ENCODE measurements around the gene LUC7L3. TPM values are rescaled to one million over a fixed set of nuclear protein-coding genes. Genes with fewer than 3 reads are reported as not detected.
"Not testable (repeated sequence)": the region's sequence is repeated elsewhere in the genome, so short reads cannot be mapped to it uniquely, and the experiment has no call there.

Gene LUC7L3
- total RNA-seq, 2 donors from 2014 or later = 129 to 155 TPM

GRCh38 chr17:50708050-50709000 lies 11.1 kb upstream of the LUC7L3 start:
- H3K36me3 Mint-ChIP-seq (ENCODE audit: low read depth) = peaks cover 2% of the 10 kb centered on the region
- DNase-seq (no peak), ATAC-seq (peak; percentile 6)
- peak overlapping the region; percentile 98 for H3K27ac Mint-ChIP-seq
- H3K9me3 ChIP-seq (ENCODE audit: control insufficient read depth, low read length, poor library complexity, severe bottlenecking) = no peaks in the 10 kb centered on the region
- H3K4me1 Mint-ChIP-seq = peaks cover 31% of the 10 kb centered on the region
- H3K4me3 Mint-ChIP-seq = peak overlapping the region; percentile 94
- no peaks in the 10 kb centered on the region for H3K27me3 Mint-ChIP-seq

DNA sequence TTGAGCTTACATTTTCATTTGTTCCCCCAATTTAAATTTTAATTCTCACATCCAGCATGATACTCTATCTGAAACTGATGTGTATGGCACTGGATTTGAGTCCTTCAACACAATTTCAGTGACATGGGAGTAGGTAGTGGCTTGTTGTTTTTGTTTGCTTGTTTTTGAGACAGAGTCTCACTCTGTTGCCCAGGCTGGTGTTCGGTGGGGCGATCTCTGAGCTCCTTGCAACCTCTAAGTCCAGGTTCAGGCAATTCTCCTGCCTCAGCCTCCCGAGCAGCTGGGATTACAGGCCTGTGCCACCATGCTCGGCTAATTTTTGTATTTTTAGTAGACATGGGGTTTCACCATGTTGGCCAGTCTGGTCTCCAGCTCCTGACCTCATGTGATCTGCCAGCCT lies 10.3 kb upstream of the LUC7L3 start:
- not testable (repeated sequence) for H3K27me3 Mint-ChIP-seq; H3K9me3 ChIP-seq (ENCODE audit: control insufficient read depth, low read length, poor library complexity, severe bottlenecking); DNase-seq; ATAC-seq; H3K36me3 Mint-ChIP-seq (ENCODE audit: low read depth)
- peaks cover 28% of the 10 kb centered on the region for H3K4me1 Mint-ChIP-seq
- peak overlapping the region; percentile 98 for H3K27ac Mint-ChIP-seq
- H3K4me3 Mint-ChIP-seq = peak overlapping the region; percentile 94

DNA sequence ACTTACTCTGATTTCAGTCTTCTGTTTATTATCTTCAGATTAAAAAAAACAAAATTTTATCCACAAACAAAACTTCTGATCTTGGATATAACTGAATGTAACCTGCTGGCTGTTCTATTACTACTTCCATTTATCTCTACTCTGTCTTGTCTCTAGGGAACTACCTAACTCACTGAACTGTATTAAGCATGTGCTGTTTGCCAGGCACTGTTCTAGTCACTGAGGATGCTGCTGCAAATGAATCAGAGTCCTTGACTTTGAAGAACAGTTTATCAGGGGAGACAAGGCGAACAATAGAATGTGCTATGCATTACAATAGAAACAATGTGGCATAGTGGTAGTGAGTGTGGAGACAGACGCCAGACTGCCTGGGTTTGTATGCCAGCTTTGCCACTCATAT lies 9.4 kb upstream of the LUC7L3 start:
- no peaks in the 10 kb centered on the region for H3K9me3 ChIP-seq (ENCODE audit: control insufficient read depth, low read length, poor library complexity, severe bottlenecking)
- peaks cover 27% of the 10 kb centered on the region for H3K4me1 Mint-ChIP-seq
- DNase-seq (no peak), ATAC-seq (no peak)
- H3K27ac Mint-ChIP-seq = peak overlapping the region; percentile 98
- H3K27me3 Mint-ChIP-seq = no peaks in the 10 kb centered on the region
- peaks cover 2% of the 10 kb centered on the region for H3K36me3 Mint-ChIP-seq (ENCODE audit: low read depth)
- H3K4me3 Mint-ChIP-seq = no peak overlapping the region

DNA sequence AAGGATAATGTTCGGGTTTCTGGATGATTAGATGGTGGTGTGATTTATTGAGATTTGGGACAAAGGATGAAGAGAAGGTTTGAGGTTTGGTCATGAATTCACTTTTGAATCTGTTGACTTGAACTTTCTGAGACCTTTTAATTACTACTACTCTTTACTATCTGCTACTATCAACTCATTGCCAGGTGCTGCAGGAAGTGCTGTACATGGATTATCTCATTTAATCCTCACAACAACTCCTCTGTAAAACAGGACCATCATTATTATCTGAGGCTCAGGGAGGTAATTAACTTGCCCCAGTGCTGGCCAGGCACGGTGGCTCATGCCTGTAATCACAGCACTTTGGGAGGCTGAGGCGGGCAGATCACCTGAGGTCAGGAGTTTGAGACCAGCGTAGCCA lies 8.8 kb upstream of the LUC7L3 start:
- DNase-seq (no peak), ATAC-seq (no peak)
- H3K4me3 Mint-ChIP-seq = no peak overlapping the region
- peak overlapping the region; percentile 98 for H3K27ac Mint-ChIP-seq
- H3K4me1 Mint-ChIP-seq = peaks cover 25% of the 10 kb centered on the region
- no peaks in the 10 kb centered on the region for H3K27me3 Mint-ChIP-seq
- H3K36me3 Mint-ChIP-seq (ENCODE audit: low read depth) = peaks cover 2% of the 10 kb centered on the region
- no peaks in the 10 kb centered on the region for H3K9me3 ChIP-seq (ENCODE audit: control insufficient read depth, low read length, poor library complexity, severe bottlenecking)

GRCh38 chr17:50712641-50713040 lies 6.8 kb upstream of the LUC7L3 start:
- no peaks in the 10 kb centered on the region for H3K27me3 Mint-ChIP-seq
- peaks cover 23% of the 10 kb centered on the region for H3K4me1 Mint-ChIP-seq
- H3K27ac Mint-ChIP-seq = peak overlapping the region; percentile 83
- DNase-seq (no peak), ATAC-seq (no peak)
- H3K9me3 ChIP-seq (ENCODE audit: control insufficient read depth, low read length, poor library complexity, severe bottlenecking) = no peaks in the 10 kb centered on the region
- H3K4me3 Mint-ChIP-seq = no peak overlapping the region
- peaks cover 2% of the 10 kb centered on the region for H3K36me3 Mint-ChIP-seq (ENCODE audit: low read depth)

DNA sequence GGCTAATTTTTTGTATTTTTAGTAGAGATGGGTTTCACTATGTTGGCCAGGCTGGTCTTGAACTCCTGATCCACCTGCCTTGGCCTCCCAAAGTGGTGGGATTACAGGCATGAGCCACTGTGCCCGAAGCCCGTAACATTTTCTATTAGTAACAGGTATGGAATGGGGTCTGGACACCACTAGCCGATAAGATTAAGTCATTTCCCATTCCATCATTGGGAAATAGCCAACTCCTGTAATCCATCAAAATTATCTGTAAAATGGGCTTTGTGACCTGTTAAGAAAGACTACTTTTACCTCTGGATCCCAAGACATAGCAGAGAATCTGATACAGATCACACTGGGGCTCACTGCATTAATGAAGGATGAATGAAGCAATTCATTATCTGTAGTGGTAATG lies 3.9 kb upstream of the LUC7L3 start:
- ATAC-seq (no peak), DNase-seq (no peak)

DNA sequence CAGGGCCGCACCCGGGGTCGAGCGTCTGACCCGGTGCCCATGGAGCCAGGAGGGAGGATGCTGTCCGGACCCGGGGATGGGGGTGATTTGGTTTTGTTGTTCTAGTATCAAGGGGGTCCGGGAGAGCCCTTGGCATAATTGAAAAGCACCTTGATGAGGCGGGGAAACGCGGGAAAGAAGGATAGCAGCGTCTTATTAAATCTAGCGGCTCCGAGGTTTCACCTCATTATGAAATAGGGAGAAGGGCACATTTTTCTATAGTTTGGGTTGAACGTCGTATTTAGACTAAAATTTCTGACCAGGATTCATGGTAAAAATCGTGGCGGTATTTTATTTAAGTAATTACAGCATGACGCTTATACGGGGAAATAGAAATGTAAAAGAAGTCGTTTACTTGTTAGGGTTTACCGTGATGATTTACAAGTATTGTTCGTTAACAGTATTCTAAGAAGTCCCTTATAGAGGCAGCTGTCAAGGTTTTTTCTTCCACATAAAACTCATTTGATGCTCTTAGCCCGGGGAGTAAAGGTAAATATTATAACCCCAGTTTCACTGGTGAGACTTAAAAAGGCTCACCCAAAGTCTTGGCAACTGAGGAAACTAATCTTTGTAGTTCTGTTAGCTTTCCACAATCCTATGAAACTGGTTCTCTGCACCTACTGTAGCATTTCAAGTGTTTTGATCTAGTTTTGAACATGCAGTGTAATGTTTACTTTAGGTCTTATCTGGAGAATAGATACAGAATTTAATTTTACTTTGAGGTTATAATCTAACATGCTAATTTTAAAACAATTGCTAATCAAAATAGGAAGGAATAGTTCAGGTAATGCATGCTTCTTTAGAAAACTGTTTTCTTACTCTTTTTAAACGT lies 756 bp downstream of the LUC7L3 start:
- H3K27ac Mint-ChIP-seq = peak overlapping the region; percentile 93
- no peaks in the 10 kb centered on the region for H3K27me3 Mint-ChIP-seq
- DNase-seq = no peak
- H3K9me3 ChIP-seq (ENCODE audit: control insufficient read depth, low read length, poor library complexity, severe bottlenecking) = no peaks in the 10 kb centered on the region
- H3K4me3 Mint-ChIP-seq = peak overlapping the region; percentile 96
- H3K36me3 Mint-ChIP-seq (ENCODE audit: low read depth) = no peaks in the 10 kb centered on the region
- ATAC-seq = no peak
- peaks cover 25% of the 10 kb centered on the region for H3K4me1 Mint-ChIP-seq

More for the DNA sequence above, 3.9 kb upstream of the LUC7L3 start:
- no peak overlapping the region for H3K27ac Mint-ChIP-seq
- H3K4me1 Mint-ChIP-seq = peaks cover 14% of the 10 kb centered on the region
- H3K4me3 Mint-ChIP-seq = no peak overlapping the region
- H3K27me3 Mint-ChIP-seq = no peaks in the 10 kb centered on the region
- H3K36me3 Mint-ChIP-seq (ENCODE audit: low read depth) = peaks cover 2% of the 10 kb centered on the region
- no peaks in the 10 kb centered on the region for H3K9me3 ChIP-seq (ENCODE audit: control insufficient read depth, low read length, poor library complexity, severe bottlenecking)

GRCh38 chr17:50721194-50722010 lies 2.0 kb downstream of the LUC7L3 start:
- DNase-seq (no peak), ATAC-seq (no peak)
- peak overlapping the region; percentile 96 for H3K4me3 Mint-ChIP-seq
- H3K36me3 Mint-ChIP-seq (ENCODE audit: low read depth) = no peaks in the 10 kb centered on the region
- no peaks in the 10 kb centered on the region for H3K27me3 Mint-ChIP-seq
- H3K4me1 Mint-ChIP-seq = peaks cover 30% of the 10 kb centered on the region
- H3K9me3 ChIP-seq (ENCODE audit: control insufficient read depth, low read length, poor library complexity, severe bottlenecking) = no peaks in the 10 kb centered on the region
- peak overlapping the region; percentile 93 for H3K27ac Mint-ChIP-seq

GRCh38 chr17:50722746-50723145 lies 3.3 kb downstream of the LUC7L3 start:
- H3K27me3 Mint-ChIP-seq = no peaks in the 10 kb centered on the region
- ATAC-seq = no peak
- no peak overlapping the region for H3K27ac Mint-ChIP-seq
- DNase-seq = no peak
- peak overlapping the region; percentile 70 for H3K4me3 Mint-ChIP-seq
- peaks cover 38% of the 10 kb centered on the region for H3K4me1 Mint-ChIP-seq
- peaks cover 2% of the 10 kb centered on the region for H3K36me3 Mint-ChIP-seq (ENCODE audit: low read depth)
- H3K9me3 ChIP-seq (ENCODE audit: control insufficient read depth, low read length, poor library complexity, severe bottlenecking) = no peaks in the 10 kb centered on the region

DNA sequence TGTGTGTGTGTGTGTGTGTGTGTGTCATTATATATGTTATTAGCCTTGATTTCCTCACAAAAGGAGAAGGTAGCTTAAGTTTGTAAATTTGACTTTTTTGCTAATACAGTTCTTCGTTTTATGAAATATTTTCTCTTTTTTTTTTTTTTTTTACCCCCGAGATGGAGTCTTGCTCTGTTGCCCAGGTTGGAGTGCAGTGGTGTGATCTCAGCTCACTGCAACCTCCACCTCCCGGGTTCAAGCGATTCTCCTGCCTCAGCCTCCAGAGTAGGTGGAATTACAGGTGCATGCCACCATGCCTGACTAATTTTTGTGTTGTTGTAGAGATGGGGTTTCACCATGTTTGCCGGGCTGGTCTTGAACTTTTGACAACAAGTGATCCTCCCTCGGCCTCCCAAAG lies 5.2 kb downstream of the LUC7L3 start:
- DNase-seq; H3K9me3 ChIP-seq (ENCODE audit: control insufficient read depth, low read length, poor library complexity, severe bottlenecking); ATAC-seq; H3K27me3 Mint-ChIP-seq; H3K36me3 Mint-ChIP-seq (ENCODE audit: low read depth): not testable (repeated sequence)
- H3K27ac Mint-ChIP-seq = peak overlapping the region; percentile 24
- peaks cover 40% of the 10 kb centered on the region for H3K4me1 Mint-ChIP-seq
- peak overlapping the region; percentile 50 for H3K4me3 Mint-ChIP-seq

DNA sequence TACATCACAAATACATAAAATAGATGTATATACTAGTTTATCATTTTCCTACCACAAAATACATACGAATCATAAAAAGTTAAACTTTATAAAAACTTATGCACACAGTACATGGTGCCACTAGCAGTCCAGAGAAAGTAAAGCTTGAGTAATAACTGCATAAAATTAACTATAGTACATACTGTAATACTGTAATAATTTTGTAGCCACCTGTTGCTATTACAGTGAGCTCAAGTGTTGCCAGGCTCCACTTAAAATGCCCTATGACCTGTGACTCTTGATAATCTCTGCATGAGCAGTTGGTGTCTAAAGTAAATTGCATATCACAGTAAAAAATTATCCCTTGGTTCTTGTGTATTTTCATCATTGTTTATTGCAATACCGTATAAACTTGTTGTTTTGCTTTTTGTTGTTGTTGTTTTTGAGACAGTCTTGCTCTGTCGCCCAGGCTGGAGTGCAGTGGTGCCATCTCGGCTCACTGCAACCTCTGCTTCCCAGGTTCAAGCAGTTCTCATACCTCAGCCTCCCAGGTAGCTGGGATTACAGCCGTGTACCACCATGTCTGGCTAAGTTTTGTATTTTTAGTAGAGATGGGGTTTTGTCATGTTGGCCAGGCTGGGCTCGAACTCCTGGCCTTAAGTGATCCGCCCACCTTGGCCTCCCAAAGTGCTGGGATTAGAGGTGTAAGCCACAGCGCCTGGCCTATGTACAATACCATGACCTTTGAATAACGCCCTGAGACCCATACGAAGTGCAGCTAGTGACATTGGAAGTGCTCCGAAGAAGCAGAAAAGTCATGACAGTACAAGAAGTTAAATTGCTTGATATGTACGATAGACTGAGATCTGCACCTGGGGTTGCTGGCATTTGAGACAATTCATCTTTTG lies 6.6 kb downstream of the LUC7L3 start:
- peak overlapping the region; percentile 30 for H3K27ac Mint-ChIP-seq
- H3K4me3 Mint-ChIP-seq = peak overlapping the region; percentile 57
- ATAC-seq (no peak), DNase-seq (no peak)
- no peaks in the 10 kb centered on the region for H3K9me3 ChIP-seq (ENCODE audit: control insufficient read depth, low read length, poor library complexity, severe bottlenecking)
- H3K4me1 Mint-ChIP-seq = peaks cover 39% of the 10 kb centered on the region
- no peaks in the 10 kb centered on the region for H3K27me3 Mint-ChIP-seq
- peaks cover 2% of the 10 kb centered on the region for H3K36me3 Mint-ChIP-seq (ENCODE audit: low read depth)

DNA sequence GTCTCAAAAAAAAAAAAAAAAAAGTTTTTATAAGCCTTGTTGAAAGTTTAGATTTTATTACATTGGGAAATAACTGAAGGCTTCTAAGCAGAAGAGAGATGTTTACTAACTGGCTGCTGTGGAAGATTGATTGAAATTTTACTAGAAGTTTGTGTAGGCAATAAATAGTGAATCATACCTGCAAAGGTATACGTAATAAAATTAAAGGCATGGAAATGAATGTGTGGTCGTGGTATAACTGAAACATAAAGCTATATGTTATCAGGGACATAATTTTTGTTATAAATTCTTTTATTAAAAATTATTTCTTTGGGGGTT lies 8.7 kb downstream of the LUC7L3 start:
- no peaks in the 10 kb centered on the region for H3K27me3 Mint-ChIP-seq
- H3K27ac Mint-ChIP-seq = no peak overlapping the region
- no peaks in the 10 kb centered on the region for H3K9me3 ChIP-seq (ENCODE audit: control insufficient read depth, low read length, poor library complexity, severe bottlenecking)
- H3K36me3 Mint-ChIP-seq (ENCODE audit: low read depth) = peaks cover 2% of the 10 kb centered on the region
- peaks cover 36% of the 10 kb centered on the region for H3K4me1 Mint-ChIP-seq
- ATAC-seq (no peak), DNase-seq (no peak)
- no peak overlapping the region for H3K4me3 Mint-ChIP-seq

Data from T-helper 17 cell (primary cell).